Gastrocnemius medialis (tissue), 4 donors: ENCODE results near the gene MYL12B. TPM values are rescaled to one million over a fixed set of nuclear protein-coding genes. Genes with fewer than 3 reads are reported as not detected.

Source experiments
- ATAC-seq, 2 donors: fragments of 150-250 bp; one replicate each; pipeline ENCODE4 v1.9.1; 2016
- DNase-seq, 2 donors: peaks; one replicate each; pipeline ENCODE4 v3.0.0-alpha.2; 2019
- H3K27ac ChIP-seq, 4 donors: fragments of 200-600 bp; sonication (generic); 1 replicate in 1 of 4; 2 replicates in 3 of 4; pipeline ENCODE4 v1.5.1; 2016 to 2018; ENCODE audit warnings: mild to moderate bottlenecking in 2 of 4, moderate library complexity in 1 of 4
- H3K27me3 ChIP-seq, 3 donors: fragments of 200-600 bp; sonication (generic) in 2 of 3; 1 replicate in 1 of 3; 2 replicates in 2 of 3; pipeline versions ENCODE4 v1.5.1 to v1.6.0; 2016 to 2019; ENCODE audit warnings: mild to moderate bottlenecking in 1 of 3, moderate library complexity in 1 of 3
- H3K36me3 ChIP-seq, 2 donors: fragments of 200-600 bp; sonication (generic) in 1 of 2; one replicate each; pipeline ENCODE4 v1.5.1; 2017 to 2018
- H3K4me1 ChIP-seq, 2 donors: fragments of 200-600 bp; sonication (generic) in 1 of 2; one replicate each; pipeline ENCODE4 v1.5.1; 2016 to 2017; ENCODE audit warnings: mild to moderate bottlenecking in 2 of 2
- H3K4me3 ChIP-seq, 4 donors: fragments of 200-600 bp; sonication (generic) in 3 of 4; 1 replicate in 1 of 4; 2 replicates in 3 of 4; pipeline ENCODE4 v1.5.1; 2016 to 2019; ENCODE audit warnings: mild to moderate bottlenecking in 2 of 4
- H3K9me3 ChIP-seq, 3 donors: fragments of 200-600 bp; sonication (generic) in 2 of 3; 1 replicate in 1 of 3; 2 replicates in 2 of 3; pipeline ENCODE4 v1.5.1; 2016 to 2019
- POLR2A ChIP-seq, 2 donors: fragments of 450-650 bp; IDR thresholded peaks; one replicate each; pipeline ENCODE4 v1.6.1; 2017; ENCODE audit warnings: antibody characterized with exemption in 2 of 2, mild to moderate bottlenecking in 2 of 2, moderate library complexity in 2 of 2
- in situ Hi-C, 4 donors: fragments of 200-750 bp; cut with MboI; loops; one replicate each; pipeline versions ENCODE4 v1.15.0 to v1.8.0; 2017; ENCODE audit warnings: low sequenced_read_pairs in 4 of 4
- intact Hi-C: fragments of 100-400 bp; cut with DNase I; formaldehyde crosslinking; loops from one replicate; pipeline ENCODE4 v1.15.1; 2023; ENCODE audit warnings: low total_unique reads
- total RNA-seq, 4 donors: library from RNA; depleted of rRNA; stranded (reverse); fragments of >200 nt; gene quantifications; one replicate each; pipeline versions ENCODE4 v1.1.0 to v1.2.3, GENCODE V29; 2016
- TF ChIP-seq, protein P1 (sequence below), 5 experiments: fragments of 450-650 bp in 3 of 5; fragments of 200-600 bp in 2 of 5; sonication (generic) in 2 of 5; IDR thresholded peaks in 4 of 5; conservative IDR thresholded peaks in 1 of 5; 1 replicate in 4 of 5; 2 replicates in 1 of 5; pipeline ENCODE4 v1.5.1; 2016 to 2019; ENCODE audit warnings: antibody characterized with exemption in 5 of 5, mild to moderate bottlenecking in 3 of 5, moderate library complexity in 3 of 5

Gene MYL12B
- total RNA-seq, 4 donors from 2014 or later: 100 to 293 (median 185) TPM

DNA sequence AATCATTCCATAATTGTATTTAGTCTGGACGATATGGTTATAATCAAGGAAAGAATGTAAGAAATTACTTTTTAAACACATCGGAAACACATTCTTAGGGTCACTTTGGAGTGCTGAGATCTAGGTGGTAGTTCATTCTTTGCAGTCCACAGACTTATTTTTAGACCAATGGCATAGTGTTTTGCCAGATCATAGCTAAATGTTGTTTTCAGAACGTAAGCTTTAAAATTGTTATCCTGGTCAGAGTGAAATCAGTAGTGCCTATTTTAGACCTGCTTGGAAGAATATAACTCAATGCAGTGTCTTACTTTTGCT, 10.0 kb upstream of the MYL12B start:
- Histone ChIP-seq H3K36me3 (peaks cover 2 to 37% of the 10 kb centered on the region in 2 donors), H3K9me3 (no peaks in the 10 kb centered on the region), H3K4me3 (peak overlapping the region; percentile 4 to 98 (median 32)), H3K4me1 (peaks cover 72 to 79% of the 10 kb centered on the region in 2 donors), H3K27ac (peak overlapping the region; percentile 99), H3K27me3 (no peaks in the 10 kb centered on the region)
- DNase-seq: no peak
- TF ChIP-seq POLR2A (IDR thresholded peaks at IDR 0.05): no peak
- TF ChIP-seq, protein P1, sequence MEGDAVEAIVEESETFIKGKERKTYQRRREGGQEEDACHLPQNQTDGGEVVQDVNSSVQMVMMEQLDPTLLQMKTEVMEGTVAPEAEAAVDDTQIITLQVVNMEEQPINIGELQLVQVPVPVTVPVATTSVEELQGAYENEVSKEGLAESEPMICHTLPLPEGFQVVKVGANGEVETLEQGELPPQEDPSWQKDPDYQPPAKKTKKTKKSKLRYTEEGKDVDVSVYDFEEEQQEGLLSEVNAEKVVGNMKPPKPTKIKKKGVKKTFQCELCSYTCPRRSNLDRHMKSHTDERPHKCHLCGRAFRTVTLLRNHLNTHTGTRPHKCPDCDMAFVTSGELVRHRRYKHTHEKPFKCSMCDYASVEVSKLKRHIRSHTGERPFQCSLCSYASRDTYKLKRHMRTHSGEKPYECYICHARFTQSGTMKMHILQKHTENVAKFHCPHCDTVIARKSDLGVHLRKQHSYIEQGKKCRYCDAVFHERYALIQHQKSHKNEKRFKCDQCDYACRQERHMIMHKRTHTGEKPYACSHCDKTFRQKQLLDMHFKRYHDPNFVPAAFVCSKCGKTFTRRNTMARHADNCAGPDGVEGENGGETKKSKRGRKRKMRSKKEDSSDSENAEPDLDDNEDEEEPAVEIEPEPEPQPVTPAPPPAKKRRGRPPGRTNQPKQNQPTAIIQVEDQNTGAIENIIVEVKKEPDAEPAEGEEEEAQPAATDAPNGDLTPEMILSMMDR (IDR thresholded peaks at IDR 0.05 in 4 of 5, conservative IDR thresholded peaks at IDR 0.05 in 1 of 5): no peak
- in situ Hi-C loops (loop anchor here in 1 of 4 donors (25.0 kb wide), 1 partner anchor 690 kb away; the partner anchor contains the start of genes METTL4 and NDC80), intact Hi-C loops (loop anchor here (10.0 kb wide), 1 partner anchor 597 kb away; the partner anchor contains the start of gene SMCHD1)
- ATAC-seq: no peak

- H3K27me3 ChIP-seq: no peaks in the 10 kb centered on the region
- ATAC-seq (no peak), DNase-seq (no peak)
- intact Hi-C loops: loop anchor here (10.0 kb wide), 1 partner anchor 598 kb away; the partner anchor contains the start of gene SMCHD1
- H3K4me1 ChIP-seq: peaks cover 82 to 88% of the 10 kb centered on the region in 2 donors
- peak overlapping the region in 2 of 4 donors; percentile 22 to 98 for H3K4me3 ChIP-seq
- H3K9me3 ChIP-seq: no peaks in the 10 kb centered on the region
- in situ Hi-C loops: loop anchor here in 1 of 4 donors (25.0 kb wide), 1 partner anchor 691 kb away; the partner anchor contains the start of genes METTL4 and NDC80
- H3K27ac ChIP-seq: peak overlapping the region; percentile 99
- peaks cover 2 to 46% of the 10 kb centered on the region in 2 donors for H3K36me3 ChIP-seq
- no peak for TF ChIP-seq POLR2A (IDR thresholded peaks at IDR 0.05)
- TF ChIP-seq, protein P1 (IDR thresholded peaks at IDR 0.05 in 4 of 5, conservative IDR thresholded peaks at IDR 0.05 in 1 of 5): no peak
Observed at GRCh38 chr18:3252843-3253242, 9.1 kb upstream of the MYL12B start.

GRCh38 chr18:3254725-3255124, 7.2 kb upstream of the MYL12B start:
- in situ Hi-C loops (loop anchor here in 1 of 4 donors (25.0 kb wide), 1 partner anchor 692 kb away; the partner anchor contains the start of genes METTL4 and NDC80), intact Hi-C loops (loop anchor here (10.0 kb wide), 1 partner anchor 600 kb away; the partner anchor contains the start of gene SMCHD1)
- DNase-seq (no peak), ATAC-seq (no peak)
- no peaks in the 10 kb centered on the region for H3K27me3 ChIP-seq
- H3K4me3 ChIP-seq: peak overlapping the region in 2 of 4 donors; percentile 5 to 98
- peaks cover 2 to 55% of the 10 kb centered on the region in 2 donors for H3K36me3 ChIP-seq
- TF ChIP-seq, protein P1 (IDR thresholded peaks at IDR 0.05 in 4 of 5, conservative IDR thresholded peaks at IDR 0.05 in 1 of 5): no peak
- TF ChIP-seq POLR2A (IDR thresholded peaks at IDR 0.05): no peak
- H3K27ac ChIP-seq: peak overlapping the region; percentile 99
- peaks cover 87 to 97% of the 10 kb centered on the region in 2 donors for H3K4me1 ChIP-seq
- no peaks in the 10 kb centered on the region for H3K9me3 ChIP-seq

GRCh38 chr18:3255611-3256165, 6.2 kb upstream of the MYL12B start:
- Histone ChIP-seq H3K4me1 (peaks cover 82 to 97% of the 10 kb centered on the region in 2 donors), H3K9me3 (no peaks in the 10 kb centered on the region), H3K36me3 (peaks cover 2 to 55% of the 10 kb centered on the region in 2 donors), H3K27ac (peak overlapping the region; percentile 99), H3K4me3 (peak overlapping the region in 2 of 4 donors; percentile 20 to 98), H3K27me3 (no peaks in the 10 kb centered on the region)
- DNase-seq: no peak
- in situ Hi-C loops (loop anchor here in 1 of 4 donors (25.0 kb wide), 1 partner anchor 693 kb away; the partner anchor contains the start of genes METTL4 and NDC80), intact Hi-C loops (loop anchor here (10.0 kb wide), 1 partner anchor 601 kb away; the partner anchor contains the start of gene SMCHD1)
- TF ChIP-seq POLR2A (IDR thresholded peaks at IDR 0.05): no peak
- TF ChIP-seq, protein P1 (IDR thresholded peaks at IDR 0.05 in 4 of 5, conservative IDR thresholded peaks at IDR 0.05 in 1 of 5): no peak
- no peak for ATAC-seq
